HepG2 (cell line): ENCODE measurements around the gene SRGAP3. TPM values are rescaled to one million over a fixed set of nuclear protein-coding genes. Genes with fewer than 3 reads are reported as not detected.

Source experiments
- ATAC-seq: fragments of 200-7000 bp; cut with Tn5 transposase; 3 replicates; pipeline ENCODE4 v1.9.1; 2020; ENCODE audit warnings: mild to moderate bottlenecking, moderate library complexity
- BruUV-seq: library from RNA; stranded (reverse); fragments of 400-500 nt; replicated peaks from 2 replicates; lab custom pipeline; 2021; lab: Mats Ljungman, UMichigan
- CTCF ChIA-PET: fragments of 300-600 bp; formaldehyde crosslinking; extraction: SDS; loops from one replicate; lab custom pipeline; 2021; ENCODE audit warnings: low total read pairs, inconsistent platforms, low intra/inter-chr PET ratio; lab: Yijun Ruan, JAX
- POLR2A ChIA-PET: fragments of 350-600 bp; sonication (Branson Sonifier 250); formaldehyde crosslinking; loops from one replicate; lab custom pipeline; 2020; ENCODE audit warnings: antibody characterized with exemption, inconsistent platforms; lab: Yijun Ruan, JAX
- DNase-seq: peaks from one replicate; pipeline ENCODE4 v3.0.0-alpha.2; 2015; ENCODE audit warnings: low spot score
- FAIRE-seq: peaks from 3 replicates; lab custom pipeline; 2011; peaks lifted over from hg19 to GRCh38; lab: Jason Lieb, UNC
- H2AFZ ChIP-seq: one replicate; pipeline ENCODE4 v1.6.1; 2011; ENCODE audit warnings: low read length, inconsistent platforms
- H3K27ac ChIP-seq: fragments of 300-600 bp; 3 replicates; pipeline ENCODE4 v1.8.0; 2011; ENCODE audit warnings: mixed run types, mild to moderate bottlenecking, mixed read lengths, low read length, inconsistent platforms; ENCODE audit not compliant: insufficient read depth; ENCODE audit errors: extremely low read length
- H3K27me3 ChIP-seq, 2 experiments: fragments of 200-600 bp in 1 of 2; 2 replicates in 1 of 2; 3 replicates in 1 of 2; pipeline versions ENCODE4 v1.6.0 to v1.8.0; 2011; ENCODE audit warnings: low read length in 2 of 2, mild to moderate bottlenecking in 2 of 2, moderate library complexity in 2 of 2, inconsistent platforms in 1 of 2; ENCODE audit not compliant: insufficient read depth in 2 of 2, control insufficient read depth in 1 of 2
- H3K36me3 ChIP-seq, 2 experiments: fragments of 200-600 bp in 1 of 2; replicated peaks in 1 of 2; 2 replicates in 1 of 2; 3 replicates in 1 of 2; pipeline versions ENCODE4 v1.5.1 to v1.8.0; 2011; ENCODE audit warnings: low read length in 2 of 2, inconsistent platforms in 1 of 2; ENCODE audit not compliant: insufficient read depth in 2 of 2, control insufficient read depth in 1 of 2
- H3K4me1 ChIP-seq: 2 replicates; pipeline ENCODE4 v1.5.1; 2012; ENCODE audit warnings: low read length, inconsistent platforms; ENCODE audit not compliant: insufficient read depth
- H3K4me2 ChIP-seq: 2 replicates; pipeline ENCODE4 v1.6.0; 2011; ENCODE audit warnings: low read depth, low read length, inconsistent platforms
- H3K4me3 ChIP-seq, 3 experiments: fragments of 200-600 bp in 1 of 3; sonication (generic), shearing (Covaris generic) in 1 of 3; replicated peaks in 1 of 3; 2 replicates each; pipeline ENCODE4 v1.5.1; 2011 to 2016; ENCODE audit warnings: low read length in 3 of 3, inconsistent platforms in 2 of 3, low read depth in 2 of 3, mild to moderate bottlenecking in 2 of 3, control low read depth in 1 of 3, mixed read lengths in 1 of 3; ENCODE audit not compliant: insufficient read depth in 1 of 3
- H3K79me2 ChIP-seq: one replicate; pipeline ENCODE4 v1.6.1; 2011; ENCODE audit warnings: low read length, inconsistent platforms; ENCODE audit not compliant: insufficient read depth
- H3K9ac ChIP-seq: 2 replicates; pipeline ENCODE4 v1.6.0; 2011; ENCODE audit warnings: mild to moderate bottlenecking, low read depth, low read length, inconsistent platforms; ENCODE audit not compliant: insufficient read depth
- H3K9me3 ChIP-seq: 2 replicates; pipeline ENCODE4 v1.5.1; 2012; ENCODE audit warnings: mild to moderate bottlenecking, low read length
- H4K20me1 ChIP-seq: 2 replicates; pipeline ENCODE4 v1.6.0; 2011; ENCODE audit warnings: inconsistent platforms, mild to moderate bottlenecking, low read length, moderate library complexity; ENCODE audit not compliant: insufficient read depth
- FOXC1 ChIP-seq: sonication (generic); formaldehyde crosslinking; IDR thresholded peaks from 2 replicates; pipeline ENCODE4 v1.8.0; 2022; ENCODE audit warnings: mild to moderate bottlenecking, missing genetic modification reagents, borderline replicate concordance
- HHEX ChIP-seq: IDR thresholded peaks from 2 replicates; pipeline ENCODE4 v1.6.1; 2016; ENCODE audit warnings: control low read depth
- MED8 ChIP-seq: sonication (generic); formaldehyde crosslinking; IDR thresholded peaks from 2 replicates; pipeline ENCODE4 v1.8.1; 2023; ENCODE audit warnings: mild to moderate bottlenecking, missing genetic modification reagents; ENCODE audit not compliant: insufficient replicate concordance
- MXD3 ChIP-seq: IDR thresholded peaks from 2 replicates; pipeline ENCODE4 v1.6.1; 2016; ENCODE audit warnings: mild to moderate bottlenecking, missing biosample characterization, missing genetic modification reagents
- NKX3-1 ChIP-seq: sonication (generic); formaldehyde crosslinking; IDR thresholded peaks from 2 replicates; pipeline ENCODE4 v1.5.0; 2020; ENCODE audit warnings: missing genetic modification reagents
- PRPF4 ChIP-seq: fragments of 200-400 bp; formaldehyde crosslinking; IDR thresholded peaks from 2 replicates; pipeline ENCODE4 v1.6.1; 2016; ENCODE audit warnings: low read length, low read depth; ENCODE audit not compliant: poor library complexity, severe bottlenecking
- SMAD1 ChIP-seq: sonication (generic); formaldehyde crosslinking; IDR thresholded peaks from 2 replicates; pipeline ENCODE4 v1.4.0; 2020; ENCODE audit warnings: missing genetic modification reagents, low read depth, mild to moderate bottlenecking, borderline replicate concordance
- SMARCE1 ChIP-seq: fragments of 450-650 bp; IDR thresholded peaks from 2 replicates; pipeline ENCODE4 v1.6.1; 2017; ENCODE audit warnings: borderline replicate concordance
- SP2 ChIP-seq: sonication (generic); formaldehyde crosslinking; IDR thresholded peaks from 2 replicates; pipeline ENCODE4 v1.5.1; 2020; ENCODE audit warnings: mild to moderate bottlenecking, missing genetic modification reagents
- TGIF2 ChIP-seq: IDR thresholded peaks from 2 replicates; pipeline ENCODE4 v1.6.1; 2016; ENCODE audit warnings: control low read depth, missing compliant biosample characterization
- ZBED4 ChIP-seq: sonication (generic); formaldehyde crosslinking; IDR thresholded peaks from 2 replicates; pipeline ENCODE4 v1.4.0; 2020; ENCODE audit warnings: missing genetic modification reagents, borderline replicate concordance
- ZBTB38 ChIP-seq: sonication (generic); formaldehyde crosslinking; IDR thresholded peaks from 2 replicates; pipeline ENCODE4 v1.5.1; 2020; ENCODE audit warnings: mild to moderate bottlenecking, missing genetic modification reagents
- ZMYM2 ChIP-seq: sonication (generic); formaldehyde crosslinking; IDR thresholded peaks from 2 replicates; pipeline ENCODE4 v1.8.0; 2022; ENCODE audit warnings: mild to moderate bottlenecking, missing genetic modification reagents
- ZNF256 ChIP-seq: sonication (generic); formaldehyde crosslinking; conservative IDR thresholded peaks from 2 replicates; pipeline ENCODE4 v1.4.0; 2020; ENCODE audit warnings: missing genetic modification reagents
- ZNF337 ChIP-seq: sonication (generic); formaldehyde crosslinking; IDR thresholded peaks from 2 replicates; pipeline ENCODE4 v1.5.1; 2020; ENCODE audit warnings: missing genetic modification reagents, low read depth, mild to moderate bottlenecking, borderline replicate concordance
- ZNF496 ChIP-seq: sonication (generic); formaldehyde crosslinking; IDR thresholded peaks from 2 replicates; pipeline ENCODE4 v1.8.1; 2023; ENCODE audit warnings: mild to moderate bottlenecking, moderate library complexity, missing genetic modification reagents; ENCODE audit not compliant: insufficient replicate concordance
- ZNF619 ChIP-seq: sonication (generic); formaldehyde crosslinking; IDR thresholded peaks from 2 replicates; pipeline ENCODE4 v1.4.0; 2020; ENCODE audit warnings: mild to moderate bottlenecking, missing genetic modification reagents
- ZNF841 ChIP-seq: sonication (generic); formaldehyde crosslinking; IDR thresholded peaks from 2 replicates; pipeline ENCODE4 v1.8.1; 2023; ENCODE audit warnings: missing genetic modification reagents, borderline replicate concordance
- WGBS: methylation state at CpG from one replicate; pipeline ENCODE4 v1.1.6; 2017; ENCODE audit warnings: low lambda C conversion rate; 5-methylcytosine and 5-hydroxymethylcytosine counted together
- in situ Hi-C: cut with HindIII; loops from 2 replicates; pipeline ENCODE4 v1.10.0; 2017; ENCODE audit warnings: low pct_unique_long_range_greater_than_20kb; ENCODE audit not compliant: extremely low pct_ligation_motif_present
- intact Hi-C: fragments of 100-400 bp; cut with micrococcal nuclease; formaldehyde crosslinking; loops from one replicate; pipeline ENCODE4 v1.10.0; 2022; ENCODE audit not compliant: unreplicated experiment
- polyA plus RNA-seq, 8 experiments: library from polyadenylated mRNA; depleted of rRNA in 3 of 8; stranded (reverse) in 7 of 8; unstranded in 1 of 8; fragments of >200 nt; fragmentation: Illumina TruSeq in 4 of 8; extraction: Trizol in 4 of 8; gene quantifications; 2 replicates each; pipeline versions ENCODE4 v1.2.1 to v1.2.3, GENCODE V29; 2011 to 2016; ENCODE audit warnings: low read depth in 4 of 8, missing spikeins in 1 of 8, mixed read lengths in 1 of 8; ENCODE audit not compliant: insufficient read depth in 1 of 8
- total RNA-seq, 5 experiments: library from RNA; depleted of rRNA; stranded (reverse); fragments of >200 nt; fragmentation: Illumina TruSeq; extraction: Trizol; gene quantifications; 2 replicates each; pipeline ENCODE4 v1.2.3, GENCODE V29; 2016; ENCODE audit warnings: low read depth in 1 of 5

Gene SRGAP3
- total and polyA plus RNA-seq, 2 of the 13 experiments (the other 11 are each of a cell fraction or from before 2014, with no cell fraction given): 1.2 to 1.4 TPM

- H3K79me2 ChIP-seq: no peaks in the 10 kb centered on the region
- H3K9me3 ChIP-seq: no peaks in the 10 kb centered on the region
- BruUV-seq: no TSS peak
- DNase-seq (no peak), ATAC-seq (no peak), FAIRE-seq (no peak)
- TF ChIP-seq ZNF619 (CRISPR knock-in tag) (no peak), ZNF256 (CRISPR knock-in tag) (no peak), PRPF4 (no peak), FOXC1 (CRISPR knock-in tag) (no peak), ZNF337 (CRISPR knock-in tag) (no peak), ZBTB38 (CRISPR knock-in tag) (no peak), NKX3-1 (no peak), ZNF496 (no peak), SMAD1 (CRISPR knock-in tag) (no peak), ZMYM2 (no peak), HHEX (CRISPR knock-in tag) (no peak), ZNF841 (CRISPR knock-in tag) (no peak), MXD3 (CRISPR knock-in tag) (no peak), TGIF2 (CRISPR knock-in tag) (no peak), SP2 (CRISPR knock-in tag) (no peak), MED8 (CRISPR knock-in tag) (no peak), SMARCE1 (no peak), ZBED4 (no peak)
- no peaks in the 10 kb centered on the region for H4K20me1 ChIP-seq
- H3K27me3 ChIP-seq: peaks cover 0 to 1% of the 10 kb centered on the region in 2 experiments; a peak in 2 of 5 replicates
- no peak overlapping the region for H3K27ac ChIP-seq
- H3K4me3 ChIP-seq: no peak overlapping the region
- H3K9ac ChIP-seq: no peak overlapping the region
- H3K4me2 ChIP-seq: no peak overlapping the region
- no peaks in the 10 kb centered on the region for H3K4me1 ChIP-seq
- CTCF ChIA-PET: no interaction called here
- 61% methylated on average over 5 of the region's 6 CpGs for WGBS
- no peak overlapping the region for H2AFZ ChIP-seq
- intact Hi-C loops (no loop called here), in situ Hi-C loops (no loop called here)
- H3K36me3 ChIP-seq: no peaks in the 10 kb centered on the region
- POLR2A ChIA-PET: no interaction called here
Measured at GRCh38 chr3:9020426-9020825, 229.0 kb downstream of the SRGAP3 start.
